Measurements from ENCODE around the gene TNS3. TPM values are rescaled to one million over a fixed set of nuclear protein-coding genes. Genes with fewer than 3 reads are reported as not detected.

TNS3 gene
- total and polyA plus RNA-seq, 2 of the 13 experiments (the other 11 are each of a cell fraction or from before 2014, with no cell fraction given), result 52.9 to 55.7 TPM

DNA sequence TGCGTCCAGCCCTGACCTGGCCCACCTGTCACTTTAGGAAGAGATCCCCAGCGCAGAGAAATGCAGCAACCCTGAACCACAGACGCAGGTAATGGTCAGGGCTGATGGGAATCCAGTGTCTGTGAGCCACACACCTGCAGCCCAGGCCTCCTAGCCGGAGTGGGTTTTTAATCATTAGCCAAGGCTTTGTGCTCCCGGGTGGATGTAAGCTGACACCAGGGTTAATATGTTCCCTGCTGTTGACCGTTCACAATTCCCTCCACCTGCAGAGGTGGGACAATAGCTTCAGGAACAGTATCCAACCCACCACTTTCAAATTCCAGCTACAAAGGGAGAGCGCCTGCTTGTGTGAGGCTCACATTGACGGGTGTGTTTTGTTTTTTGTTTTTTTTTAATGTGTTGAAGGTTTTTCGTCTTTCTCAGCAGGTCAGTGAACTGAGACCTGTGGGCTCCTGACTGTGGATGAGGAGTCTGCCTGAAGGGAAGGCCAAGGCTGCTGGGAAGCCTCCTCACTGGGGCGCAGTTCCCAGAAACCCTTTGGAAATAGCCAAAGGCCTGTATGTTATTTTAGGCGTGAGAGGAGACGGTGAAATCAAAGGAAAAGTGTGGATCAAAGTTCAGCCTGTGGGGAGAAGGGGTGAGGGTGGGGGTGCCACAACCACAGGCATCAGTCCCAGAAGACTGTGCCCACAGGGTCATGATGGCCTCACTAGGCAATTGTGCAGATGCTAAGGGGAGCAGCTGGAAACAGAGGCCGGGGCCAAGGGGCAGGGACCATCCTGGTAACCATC lies 111.1 kb downstream of the TNS3 start (continued):
- TF ChIP-seq, protein P1, sequence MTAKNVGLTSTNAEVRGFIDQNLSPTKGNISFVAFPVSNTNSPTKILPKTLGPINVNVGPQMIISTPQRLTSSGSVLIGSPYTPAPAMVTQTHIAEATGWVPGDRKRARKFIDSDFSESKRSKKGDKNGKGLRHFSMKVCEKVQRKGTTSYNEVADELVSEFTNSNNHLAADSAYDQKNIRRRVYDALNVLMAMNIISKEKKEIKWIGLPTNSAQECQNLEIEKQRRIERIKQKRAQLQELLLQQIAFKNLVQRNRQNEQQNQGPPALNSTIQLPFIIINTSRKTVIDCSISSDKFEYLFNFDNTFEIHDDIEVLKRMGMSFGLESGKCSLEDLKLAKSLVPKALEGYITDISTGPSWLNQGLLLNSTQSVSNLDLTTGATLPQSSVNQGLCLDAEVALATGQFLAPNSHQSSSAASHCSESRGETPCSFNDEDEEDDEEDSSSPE (CRISPR knock-in tag; IDR thresholded peaks at IDR 0.05), result peak; percentile 63; the same call in 1 of the 2 replicates
- TF ChIP-seq TOE1 (CRISPR knock-in tag; IDR thresholded peaks at IDR 0.05), result no peak
- TF ChIP-seq, protein P2, sequence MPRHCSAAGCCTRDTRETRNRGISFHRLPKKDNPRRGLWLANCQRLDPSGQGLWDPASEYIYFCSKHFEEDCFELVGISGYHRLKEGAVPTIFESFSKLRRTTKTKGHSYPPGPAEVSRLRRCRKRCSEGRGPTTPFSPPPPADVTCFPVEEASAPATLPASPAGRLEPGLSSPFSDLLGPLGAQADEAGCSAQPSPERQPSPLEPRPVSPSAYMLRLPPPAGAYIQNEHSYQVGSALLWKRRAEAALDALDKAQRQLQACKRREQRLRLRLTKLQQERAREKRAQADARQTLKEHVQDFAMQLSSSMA (CRISPR knock-in tag; IDR thresholded peaks at IDR 0.05), result no peak
- TF ChIP-seq GABPB1 (CRISPR knock-in tag; IDR thresholded peaks at IDR 0.05), result peak; percentile 34
- TF ChIP-seq, protein P3, sequence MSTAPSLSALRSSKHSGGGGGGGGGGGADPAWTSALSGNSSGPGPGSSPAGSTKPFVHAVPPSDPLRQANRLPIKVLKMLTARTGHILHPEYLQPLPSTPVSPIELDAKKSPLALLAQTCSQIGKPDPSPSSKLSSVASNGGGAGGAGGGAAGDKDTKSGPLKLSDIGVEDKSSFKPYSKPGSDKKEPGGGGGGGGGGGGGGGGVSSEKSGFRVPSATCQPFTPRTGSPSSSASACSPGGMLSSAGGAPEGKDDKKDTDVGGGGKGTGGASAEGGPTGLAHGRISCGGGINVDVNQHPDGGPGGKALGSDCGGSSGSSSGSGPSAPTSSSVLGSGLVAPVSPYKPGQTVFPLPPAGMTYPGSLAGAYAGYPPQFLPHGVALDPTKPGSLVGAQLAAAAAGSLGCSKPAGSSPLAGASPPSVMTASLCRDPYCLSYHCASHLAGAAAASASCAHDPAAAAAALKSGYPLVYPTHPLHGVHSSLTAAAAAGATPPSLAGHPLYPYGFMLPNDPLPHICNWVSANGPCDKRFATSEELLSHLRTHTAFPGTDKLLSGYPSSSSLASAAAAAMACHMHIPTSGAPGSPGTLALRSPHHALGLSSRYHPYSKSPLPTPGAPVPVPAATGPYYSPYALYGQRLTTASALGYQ (CRISPR knock-in tag; IDR thresholded peaks at IDR 0.05), result no peak; the same call in 1 of the 2 replicates
- peak; percentile 99 for TF ChIP-seq ZEB1 (IDR thresholded peaks at IDR 0.05; ENCODE audit: insufficient replicate concordance, low read depth)
- peak; percentile 97 for TF ChIP-seq PHF21A (CRISPR knock-in tag; IDR thresholded peaks at IDR 0.05)
- TF ChIP-seq ELF3 (CRISPR knock-in tag; IDR thresholded peaks at IDR 0.05), result peak; percentile 16; the same call in 1 of the 2 replicates
- TF ChIP-seq KDM6A (CRISPR knock-in tag; IDR thresholded peaks at IDR 0.05; ENCODE audit: low read depth), result peak; percentile 55; the same call in 1 of the 2 replicates
- no peak for TF ChIP-seq GLI4 (CRISPR knock-in tag; IDR thresholded peaks at IDR 0.05; ENCODE audit: borderline replicate concordance)
- TF ChIP-seq, protein P4, sequence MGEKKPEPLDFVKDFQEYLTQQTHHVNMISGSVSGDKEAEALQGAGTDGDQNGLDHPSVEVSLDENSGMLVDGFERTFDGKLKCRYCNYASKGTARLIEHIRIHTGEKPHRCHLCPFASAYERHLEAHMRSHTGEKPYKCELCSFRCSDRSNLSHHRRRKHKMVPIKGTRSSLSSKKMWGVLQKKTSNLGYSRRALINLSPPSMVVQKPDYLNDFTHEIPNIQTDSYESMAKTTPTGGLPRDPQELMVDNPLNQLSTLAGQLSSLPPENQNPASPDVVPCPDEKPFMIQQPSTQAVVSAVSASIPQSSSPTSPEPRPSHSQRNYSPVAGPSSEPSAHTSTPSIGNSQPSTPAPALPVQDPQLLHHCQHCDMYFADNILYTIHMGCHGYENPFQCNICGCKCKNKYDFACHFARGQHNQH (CRISPR knock-in tag; IDR thresholded peaks at IDR 0.05), result peak; percentile 75
- TF ChIP-seq ZBTB21 (CRISPR knock-in tag; IDR thresholded peaks at IDR 0.05), result 0 out of 2 replicates have a peak, but pooled peaks have one; percentile 30
- TF ChIP-seq KLF15 (CRISPR knock-in tag; IDR thresholded peaks at IDR 0.05; ENCODE audit: borderline replicate concordance), result no peak
- no peak for TF ChIP-seq CREB1 (IDR thresholded peaks at IDR 0.05)
- 0 out of 2 replicates have a peak, but pooled peaks have one; percentile 38 for TF ChIP-seq CREB1 (CRISPR knock-in tag; IDR thresholded peaks at IDR 0.05)
- TF ChIP-seq KAT8 (CRISPR knock-in tag; IDR thresholded peaks at IDR 0.05), result no peak; the same call in 1 of the 2 replicates
- no peak for TF ChIP-seq ZNF660 (CRISPR knock-in tag; IDR thresholded peaks at IDR 0.05; ENCODE audit: borderline replicate concordance, low read depth)
- TF ChIP-seq RAD21 (CRISPR knock-in tag; IDR thresholded peaks at IDR 0.05), result peak; percentile 17; the same call in 1 of the 2 replicates
- TF ChIP-seq ZNF331 (CRISPR knock-in tag; IDR thresholded peaks at IDR 0.05), result peak; percentile 21
- TF ChIP-seq ZFP36 (IDR thresholded peaks at IDR 0.05; ENCODE audit: borderline replicate concordance, low read depth, low read length, partially characterized antibody), result no peak
- no peak for TF ChIP-seq AHR (CRISPR knock-in tag; IDR thresholded peaks at IDR 0.05)
- peak; percentile 66 for TF ChIP-seq FOXO1 (CRISPR knock-in tag; IDR thresholded peaks at IDR 0.05)
- TF ChIP-seq RORA (CRISPR knock-in tag; IDR thresholded peaks at IDR 0.05), result no peak
- TF ChIP-seq ZFY (CRISPR knock-in tag; IDR thresholded peaks at IDR 0.05), result no peak; the same call in 1 of the 2 replicates
- no peak for TF ChIP-seq MZF1 (CRISPR knock-in tag; IDR thresholded peaks at IDR 0.05; ENCODE audit: borderline replicate concordance)
- peak; percentile 51; the same call in 1 of the 2 replicates for TF ChIP-seq ZNF543 (CRISPR knock-in tag; IDR thresholded peaks at IDR 0.05)
- TF ChIP-seq SIN3B (IDR thresholded peaks at IDR 0.05; ENCODE audit: low read length), result no peak

Measured in HepG2 (cell line).